HEK293T (cell line): ENCODE data around the gene WNT5B.

Source experiments
- CTCF ChIA-PET: fragments of 350-600 bp; formaldehyde crosslinking; extraction: SDS; loops from one replicate; lab custom pipeline; 2021; ENCODE audit warnings: antibody characterized with exemption, inconsistent platforms; lab: Yijun Ruan, JAX
- POLR2A ChIA-PET: fragments of 350-600 bp; formaldehyde crosslinking; extraction: SDS; loops from one replicate; lab custom pipeline; 2020; ENCODE audit warnings: antibody characterized with exemption, inconsistent platforms; lab: Yijun Ruan, JAX
- DNase-seq: peaks from one replicate; pipeline ENCODE4 v3.0.0; 2012; ENCODE audit warnings: mixed read lengths; ENCODE audit errors: extremely low spot score
- ARNT ChIP-seq: fragments of 450-650 bp; IDR thresholded peaks from 2 replicates; pipeline ENCODE4 v1.6.1; 2017; ENCODE audit warnings: mild to moderate bottlenecking
- BHLHE40 ChIP-seq: fragments of 450-650 bp; IDR thresholded peaks from 2 replicates; pipeline ENCODE4 v1.6.1; 2016; ENCODE audit warnings: mild to moderate bottlenecking, moderate library complexity, borderline replicate concordance
- CTBP1 ChIP-seq: fragments of 450-650 bp; IDR thresholded peaks from 2 replicates; pipeline ENCODE4 v1.6.1; 2016; ENCODE audit warnings: borderline replicate concordance
- ELF4 ChIP-seq: fragments of 450-650 bp; IDR thresholded peaks from 2 replicates; pipeline ENCODE4 v1.6.1; 2017; ENCODE audit warnings: antibody characterized with exemption
- FOXA1 ChIP-seq: fragments of 450-650 bp; IDR thresholded peaks from 2 replicates; pipeline ENCODE4 v1.6.1; 2016; ENCODE audit warnings: mild to moderate bottlenecking
- FOXK2 ChIP-seq: fragments of 450-650 bp; IDR thresholded peaks from 2 replicates; pipeline ENCODE4 v1.6.1; 2016; ENCODE audit warnings: mild to moderate bottlenecking
- FOXM1 ChIP-seq: fragments of 450-650 bp; IDR thresholded peaks from 2 replicates; pipeline ENCODE4 v1.6.1; 2017; ENCODE audit warnings: mild to moderate bottlenecking, borderline replicate concordance
- HDGF ChIP-seq: fragments of 450-650 bp; IDR thresholded peaks from 2 replicates; pipeline ENCODE4 v1.6.1; 2017; ENCODE audit warnings: antibody characterized with exemption, borderline replicate concordance
- L3MBTL2 ChIP-seq: fragments of 450-650 bp; conservative IDR thresholded peaks from 2 replicates; pipeline ENCODE4 v1.6.1; 2016; ENCODE audit warnings: mild to moderate bottlenecking
- LEF1 ChIP-seq: fragments of 450-650 bp; IDR thresholded peaks from 2 replicates; pipeline ENCODE4 v1.6.1; 2017; ENCODE audit warnings: mild to moderate bottlenecking, borderline replicate concordance
- NFRKB ChIP-seq: fragments of 450-650 bp; IDR thresholded peaks from 2 replicates; pipeline ENCODE4 v1.6.1; 2016; ENCODE audit warnings: mild to moderate bottlenecking, moderate library complexity
- SP1 ChIP-seq: fragments of 450-650 bp; IDR thresholded peaks from 2 replicates; pipeline ENCODE4 v1.6.1; 2017
- SUZ12 ChIP-seq: fragments of 450-650 bp; IDR thresholded peaks from 2 replicates; pipeline ENCODE4 v1.6.1; 2016; ENCODE audit warnings: mild to moderate bottlenecking
- TARDBP ChIP-seq: fragments of 450-650 bp; IDR thresholded peaks from 2 replicates; pipeline ENCODE4 v1.6.1; 2016
- ZNF384 ChIP-seq: fragments of 450-650 bp; IDR thresholded peaks from 2 replicates; pipeline ENCODE4 v1.6.1; 2016
- TF ChIP-seq, protein P1 (sequence below): fragments of 450-650 bp; IDR thresholded peaks from 2 replicates; pipeline ENCODE4 v1.6.1; 2016

Gene WNT5B

DNA sequence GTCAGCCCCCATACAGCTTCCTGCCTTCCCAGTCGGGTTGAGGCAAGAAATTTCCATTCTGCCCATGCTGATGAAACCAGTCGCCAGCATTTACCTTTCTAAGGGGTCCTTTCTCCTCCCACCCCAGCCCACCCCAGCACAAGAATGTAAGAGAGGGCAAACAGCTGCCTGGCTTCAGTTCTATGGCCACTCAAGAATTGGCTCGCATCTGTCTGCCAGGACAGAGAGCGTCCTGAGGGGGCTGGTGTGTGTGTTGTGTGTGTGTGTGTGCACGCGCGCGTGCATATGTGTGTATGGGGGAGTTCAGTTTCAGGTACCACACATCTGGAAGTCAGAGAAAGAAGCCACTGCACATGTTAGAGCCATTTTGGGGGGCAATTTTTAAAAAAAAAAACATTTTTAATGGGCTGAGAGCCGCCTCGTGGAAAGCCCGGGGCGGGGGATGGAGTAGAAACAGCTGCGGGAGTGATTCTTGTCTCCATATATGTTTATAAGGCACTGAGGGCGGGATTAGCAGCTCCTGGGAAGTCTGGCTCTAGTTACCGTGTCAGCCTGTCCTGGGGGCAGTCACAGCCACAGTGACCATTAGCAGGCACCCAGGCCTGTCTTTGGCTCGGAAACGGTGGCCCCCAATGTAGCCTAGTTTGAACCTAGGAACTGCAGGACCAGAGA lies at the start of gene WNT5B:
Gene WNT5B (plus strand): TSS at position 566 of the 672 bp plus-strand sequence. CDS start 2,124 bp downstream, outside the sequence.
- ChIA-PET POLR2A (interaction anchor here (1.2 to 1.8 kb wide), 2 partner anchors 23 to 311 kb away, joined by 3 to 8 read pairs; no protein-coding TSS in a partner anchor), CTCF (interaction anchor here (0.6 to 2.0 kb wide), 9 partner anchors 10 to 554 kb away, joined by 3 to 6 read pairs (median 3); no protein-coding TSS in a partner anchor)
- no peak for DNase-seq
- TF ChIP-seq SP1 (no peak), TARDBP (no peak), FOXK2 (no peak), FOXA1 (no peak), CTBP1 (no peak), ZNF384 (no peak), ARNT (no peak), FOXM1 (no peak), ELF4 (no peak), HDGF (no peak), BHLHE40 (no peak), NFRKB (no peak), L3MBTL2 (no peak), LEF1 (no peak)
- TF ChIP-seq, protein P1, sequence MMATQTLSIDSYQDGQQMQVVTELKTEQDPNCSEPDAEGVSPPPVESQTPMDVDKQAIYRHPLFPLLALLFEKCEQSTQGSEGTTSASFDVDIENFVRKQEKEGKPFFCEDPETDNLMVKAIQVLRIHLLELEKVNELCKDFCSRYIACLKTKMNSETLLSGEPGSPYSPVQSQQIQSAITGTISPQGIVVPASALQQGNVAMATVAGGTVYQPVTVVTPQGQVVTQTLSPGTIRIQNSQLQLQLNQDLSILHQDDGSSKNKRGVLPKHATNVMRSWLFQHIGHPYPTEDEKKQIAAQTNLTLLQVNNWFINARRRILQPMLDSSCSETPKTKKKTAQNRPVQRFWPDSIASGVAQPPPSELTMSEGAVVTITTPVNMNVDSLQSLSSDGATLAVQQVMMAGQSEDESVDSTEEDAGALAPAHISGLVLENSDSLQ, result no peak

DNA sequence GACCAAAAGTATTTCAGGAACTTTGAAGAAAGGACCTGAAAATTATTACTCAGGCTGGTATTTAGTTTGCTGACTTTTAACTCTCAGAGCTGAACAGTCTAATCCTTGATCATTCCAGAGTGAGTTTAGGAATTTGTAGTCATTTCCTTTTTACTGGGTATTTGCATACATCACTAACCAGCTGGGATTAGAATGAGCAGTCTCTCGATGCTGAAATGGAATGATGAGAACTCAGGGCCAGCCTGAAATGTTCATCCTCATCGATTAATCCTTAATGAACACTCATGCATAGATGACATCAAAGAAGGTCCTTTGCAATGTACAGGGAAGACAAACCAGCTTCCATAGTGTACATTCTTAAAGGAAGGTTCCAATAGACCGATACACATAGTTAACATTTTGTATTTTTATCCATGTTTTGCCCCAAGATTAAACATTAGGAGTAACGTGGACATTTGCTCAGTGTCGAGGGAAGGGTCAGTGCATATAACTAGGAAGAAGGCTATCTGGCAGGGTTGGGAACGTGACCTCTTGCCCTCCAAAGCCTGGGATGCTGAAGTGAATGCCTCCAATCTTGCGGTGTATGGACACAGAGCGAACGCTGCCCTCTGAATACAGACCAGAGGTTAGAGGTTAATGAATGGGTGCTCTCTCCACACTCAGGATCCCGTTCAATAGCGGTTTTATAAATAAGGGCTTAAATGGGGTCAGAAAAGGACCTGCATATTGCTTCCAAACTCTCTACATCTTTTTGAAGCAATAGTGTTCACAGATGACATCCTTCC lies 49.2 kb upstream of the WNT5B start:
- ChIA-PET POLR2A (interaction anchor here (1.6 kb wide), 1 partner anchor 13 kb away, joined by 4 read pairs; no protein-coding TSS in a partner anchor), CTCF (interaction anchor here (0.6 to 6.3 kb wide), 4 partner anchors 11 to 468 kb away, joined by 3 to 43 read pairs (median 4); no protein-coding TSS in a partner anchor)
- no peak for DNase-seq
- no peak for TF ChIP-seq FOXA1
- TF ChIP-seq FOXK2, result no peak
- TF ChIP-seq ZNF384, result no peak
- TF ChIP-seq TARDBP, result no peak
- no peak for TF ChIP-seq ELF4
- no peak for TF ChIP-seq L3MBTL2
- TF ChIP-seq BHLHE40, result no peak
- no peak for TF ChIP-seq SP1
- no peak for TF ChIP-seq ARNT
- no peak for TF ChIP-seq LEF1
- TF ChIP-seq NFRKB, result no peak

DNA sequence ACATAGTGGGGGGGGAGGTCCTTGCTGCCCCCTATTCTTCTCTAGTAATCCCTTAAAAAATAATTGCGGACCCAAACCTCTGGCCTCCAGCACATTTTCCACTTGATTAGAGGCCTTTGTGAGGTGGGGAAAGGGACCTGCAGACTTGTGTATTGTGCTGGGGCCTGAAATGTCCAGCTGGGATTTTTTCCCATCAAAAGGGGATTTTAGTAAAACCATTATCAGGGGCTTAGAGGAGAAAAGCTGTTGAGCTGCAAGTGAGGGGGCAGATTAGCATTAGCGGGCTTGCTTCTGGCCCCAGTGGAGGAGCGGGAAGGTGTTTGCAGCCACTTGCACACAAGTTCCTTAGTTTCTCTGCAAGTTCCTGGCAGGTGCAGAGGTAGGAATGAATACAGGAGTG lies 48.5 kb upstream of the WNT5B start:
- ChIA-PET CTCF (interaction anchor here (0.9 to 4.5 kb wide), 2 partner anchors 10 to 463 kb away, joined by 3 to 45 read pairs; no protein-coding TSS in a partner anchor), POLR2A (no interaction called here)
- no peak for TF ChIP-seq LEF1
- TF ChIP-seq TARDBP, result no peak
- TF ChIP-seq ZNF384, result no peak
- TF ChIP-seq SP1, result no peak
- no peak for TF ChIP-seq HDGF
- TF ChIP-seq FOXM1, result no peak
- TF ChIP-seq FOXA1, result no peak
- TF ChIP-seq, protein P1, result no peak
- TF ChIP-seq NFRKB, result no peak
- TF ChIP-seq ELF4, result no peak
- no peak for DNase-seq

DNA sequence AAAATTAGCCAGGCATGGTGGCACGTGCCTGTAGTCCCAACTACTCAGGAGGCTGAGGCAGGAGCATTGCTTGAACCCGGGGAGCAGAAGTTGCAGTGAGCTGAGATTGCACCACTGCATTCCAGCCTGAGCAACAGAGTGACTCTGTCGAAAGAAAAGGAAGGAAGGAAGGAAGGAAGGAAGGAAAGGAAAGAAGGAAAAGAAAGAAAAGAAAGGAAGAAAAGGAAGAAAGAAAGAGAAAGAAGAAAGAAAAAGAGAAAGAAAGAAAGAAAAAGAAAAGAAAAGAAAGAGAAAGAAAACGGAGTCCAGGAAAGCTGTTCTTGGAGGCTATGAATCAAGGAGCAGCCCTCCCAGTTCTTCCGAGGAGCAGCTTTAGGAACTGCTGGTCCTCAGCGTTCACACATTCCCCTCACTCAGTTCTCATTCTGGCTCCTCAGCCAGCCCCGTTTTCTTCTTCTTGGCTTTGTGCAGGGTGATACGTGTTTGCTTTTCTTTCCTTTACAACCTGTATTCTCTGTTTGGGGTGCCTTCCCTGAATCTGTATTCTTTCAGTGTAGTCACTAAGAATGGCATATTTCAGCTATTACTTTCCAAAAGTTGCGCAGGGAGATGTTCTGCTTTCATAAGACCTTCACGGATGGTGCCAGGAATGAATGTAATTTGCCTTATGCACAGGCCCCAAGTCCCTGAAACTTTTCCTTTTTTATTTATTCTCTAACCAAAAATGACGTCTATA lies 46.9 kb upstream of the WNT5B start:
- CTCF ChIA-PET, result interaction anchor here (0.7 to 4.5 kb wide), 8 partner anchors 11 to 464 kb away, joined by 3 to 45 read pairs (median 4); no protein-coding TSS in a partner anchor
- TF ChIP-seq SP1 (no peak), ZNF384 (no peak), SUZ12 (no peak), FOXM1 (no peak), L3MBTL2 (no peak), LEF1 (no peak), TARDBP (no peak), FOXK2 (no peak), ARNT (no peak), CTBP1 (no peak), HDGF (no peak)
- POLR2A ChIA-PET, result no interaction called here
- no peak for DNase-seq

DNA sequence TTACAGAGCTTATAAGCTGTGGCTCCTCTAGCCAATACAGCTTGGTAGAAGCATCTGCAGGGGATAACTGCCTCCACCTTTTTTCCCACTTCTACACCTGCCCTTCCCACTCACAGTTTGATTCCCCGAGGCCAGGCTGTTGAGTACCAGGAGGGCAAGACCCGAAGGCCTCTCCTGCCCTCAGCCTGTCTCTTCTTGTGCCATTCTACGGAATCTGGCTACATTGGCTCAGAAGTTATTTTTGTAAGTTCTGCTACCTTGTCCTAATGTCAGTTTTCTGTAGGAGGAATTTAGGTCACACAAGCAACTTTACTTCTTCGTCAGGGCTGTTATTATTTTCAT lies 46.4 kb upstream of the WNT5B start:
- no peak for TF ChIP-seq FOXK2
- TF ChIP-seq SUZ12, result no peak
- no peak for TF ChIP-seq FOXA1
- TF ChIP-seq ELF4, result no peak
- TF ChIP-seq ZNF384, result no peak
- no peak for TF ChIP-seq TARDBP
- TF ChIP-seq NFRKB, result no peak
- TF ChIP-seq BHLHE40, result no peak
- TF ChIP-seq, protein P1, result no peak
- no peak for TF ChIP-seq ARNT
- no peak for TF ChIP-seq CTBP1
- DNase-seq, result no peak
- ChIA-PET POLR2A (interaction anchor here (2.1 kb wide), 1 partner anchor 464 kb away, joined by 7 read pairs; no protein-coding TSS in a partner anchor), CTCF (interaction anchor here (0.6 to 4.5 kb wide), 11 partner anchors 10 to 465 kb away, joined by 3 to 45 read pairs (median 4); no protein-coding TSS in a partner anchor)
